PC-9 (cell line): ENCODE measurements around the gene MCF2L.

Experiments
- CTCF ChIP-seq: fragments of 200-600 bp; sonication (generic); conservative IDR thresholded peaks from 2 replicates; pipeline ENCODE4 v1.6.1; 2017; ENCODE audit warnings: mixed run types, antibody characterized with exemption, mild to moderate bottlenecking, moderate library complexity
- EZH2 ChIP-seq: fragments of 200-600 bp; sonication (generic); IDR thresholded peaks from 2 replicates; pipeline ENCODE4 v1.8.0; 2017; ENCODE audit warnings: antibody characterized with exemption, low read depth

GRCh38 chr13:113043931-113044330 is 74.9 kb downstream of the MCF2L start:
- TF ChIP-seq CTCF (no peak), EZH2 (no peak)
